Measurements from ENCODE around the gene ADGRB2. TPM values are rescaled to one million over a fixed set of nuclear protein-coding genes. Genes with fewer than 3 reads are reported as not detected.

The ADGRB2 gene
- total and polyA plus RNA-seq, 7 donors = 1.3 to 3.9 (median 1.4) TPM; not detected in 2

DNA sequence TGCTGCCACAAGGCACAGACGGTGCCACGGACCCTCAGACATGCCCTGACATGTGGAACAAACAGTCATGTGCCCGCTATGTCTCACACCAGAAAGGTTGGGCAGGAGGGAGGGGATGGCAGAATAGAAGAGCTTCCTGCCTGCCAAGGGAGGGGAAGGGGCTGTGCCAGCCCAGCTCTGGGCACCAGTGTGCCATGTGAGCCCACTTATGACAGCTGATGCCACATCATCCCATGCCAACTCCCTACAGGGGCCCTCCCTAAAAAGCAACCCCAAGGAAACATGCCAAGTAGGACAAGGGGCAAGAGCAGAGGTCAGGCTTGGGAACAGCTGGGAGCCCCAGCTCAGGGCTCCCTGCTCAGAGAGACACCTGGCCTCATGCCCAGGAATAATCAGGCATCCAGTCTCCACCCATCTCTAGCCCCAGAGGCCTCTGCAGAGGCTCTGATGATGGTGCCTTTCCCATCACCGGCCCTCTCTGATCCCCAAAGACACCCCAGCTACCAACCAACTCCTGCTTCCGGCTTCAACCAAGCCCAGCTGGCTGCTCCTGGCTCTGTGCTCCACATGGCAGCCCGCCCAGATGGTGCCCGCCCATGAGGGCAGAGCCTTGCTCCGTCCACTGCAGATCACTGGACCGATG is 10.3 kb downstream of the ADGRB2 start:
- no peak for DNase-seq

DNA sequence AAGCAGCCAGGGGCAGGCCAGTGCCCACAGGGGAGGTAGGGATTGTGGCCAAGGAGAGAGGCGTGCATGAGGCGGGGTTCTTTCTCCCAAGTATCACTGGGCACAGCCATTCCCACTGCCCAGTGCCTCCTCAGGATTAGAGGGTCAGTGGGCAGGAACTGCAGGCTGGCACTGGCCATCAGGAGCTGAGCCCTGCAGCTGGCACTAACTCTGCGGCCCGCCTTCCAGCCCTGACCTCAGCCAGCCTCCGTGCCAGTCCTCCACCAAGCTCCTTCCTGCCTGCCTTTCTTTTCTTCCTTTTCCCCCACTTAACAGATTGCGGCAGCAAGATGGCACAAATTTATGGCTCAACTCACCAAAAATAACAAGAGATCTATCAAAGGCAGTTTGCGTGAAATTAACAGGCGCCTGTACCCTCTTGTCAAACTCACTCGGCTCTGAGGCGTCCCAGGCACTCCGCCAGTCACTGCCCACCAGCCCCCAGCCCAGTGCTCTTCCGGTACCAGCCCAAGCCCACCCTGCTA is 11.1 kb downstream of the ADGRB2 start:
- intact Hi-C loops (cut with DNase I) = no loop called here

More for the DNA sequence above, 10.3 kb downstream of the ADGRB2 start:
- TF ChIP-seq EP300 (IDR thresholded peaks at IDR 0.05) (no peak), POLR2AphosphoS5 (IDR thresholded peaks at IDR 0.05) (no peak), POLR2A (IDR thresholded peaks at IDR 0.05) (no peak)
- TF ChIP-seq, protein P1, sequence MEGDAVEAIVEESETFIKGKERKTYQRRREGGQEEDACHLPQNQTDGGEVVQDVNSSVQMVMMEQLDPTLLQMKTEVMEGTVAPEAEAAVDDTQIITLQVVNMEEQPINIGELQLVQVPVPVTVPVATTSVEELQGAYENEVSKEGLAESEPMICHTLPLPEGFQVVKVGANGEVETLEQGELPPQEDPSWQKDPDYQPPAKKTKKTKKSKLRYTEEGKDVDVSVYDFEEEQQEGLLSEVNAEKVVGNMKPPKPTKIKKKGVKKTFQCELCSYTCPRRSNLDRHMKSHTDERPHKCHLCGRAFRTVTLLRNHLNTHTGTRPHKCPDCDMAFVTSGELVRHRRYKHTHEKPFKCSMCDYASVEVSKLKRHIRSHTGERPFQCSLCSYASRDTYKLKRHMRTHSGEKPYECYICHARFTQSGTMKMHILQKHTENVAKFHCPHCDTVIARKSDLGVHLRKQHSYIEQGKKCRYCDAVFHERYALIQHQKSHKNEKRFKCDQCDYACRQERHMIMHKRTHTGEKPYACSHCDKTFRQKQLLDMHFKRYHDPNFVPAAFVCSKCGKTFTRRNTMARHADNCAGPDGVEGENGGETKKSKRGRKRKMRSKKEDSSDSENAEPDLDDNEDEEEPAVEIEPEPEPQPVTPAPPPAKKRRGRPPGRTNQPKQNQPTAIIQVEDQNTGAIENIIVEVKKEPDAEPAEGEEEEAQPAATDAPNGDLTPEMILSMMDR (IDR thresholded peaks at IDR 0.05) = no peak
- Histone ChIP-seq H3K27me3 (no peaks in the 10 kb centered on the region), H3K27ac (no peak overlapping the region), H3K4me1 (peaks cover 0 to 5% (median 0%) of the 10 kb centered on the region in 4 donors), H3K4me3 (no peak overlapping the region), H3K36me3 (no peaks in the 10 kb centered on the region), H3K9me3 (no peaks in the 10 kb centered on the region)
- intact Hi-C loops (cut with DNase I) = no loop called here
- WGBS, 2 donors = 13 to 64% methylated on average over 9 of the region's 9 CpGs

DNA sequence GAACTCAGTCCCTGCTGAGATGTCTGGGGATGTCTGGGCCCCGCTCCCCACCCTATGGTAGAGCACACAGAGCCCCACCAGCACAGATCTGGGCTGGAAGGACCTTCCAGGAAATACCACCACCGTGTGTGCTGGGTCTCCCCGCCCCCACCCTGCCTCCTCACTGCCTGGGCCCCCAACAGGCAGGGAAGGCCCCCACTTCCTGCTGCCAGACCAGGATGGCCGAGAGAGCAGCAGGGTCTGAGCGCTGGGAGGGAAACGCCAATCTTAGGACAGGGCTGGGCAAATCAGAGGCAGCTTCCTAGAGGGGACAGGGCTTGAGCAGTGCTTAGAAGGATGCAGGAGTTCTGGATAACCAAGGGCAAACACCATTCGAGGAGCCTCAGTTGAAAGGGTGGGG is 11.9 kb downstream of the ADGRB2 start:
- Histone ChIP-seq H3K27ac (no peak overlapping the region), H3K27me3 (no peaks in the 10 kb centered on the region), H3K36me3 (no peaks in the 10 kb centered on the region), H3K9me3 (no peaks in the 10 kb centered on the region), H3K4me1 (peaks cover 0 to 5% (median 0%) of the 10 kb centered on the region in 4 donors), H3K4me3 (no peak overlapping the region)
- TF ChIP-seq POLR2A (IDR thresholded peaks at IDR 0.05) (no peak), POLR2AphosphoS5 (IDR thresholded peaks at IDR 0.05) (no peak), EP300 (IDR thresholded peaks at IDR 0.05) (no peak)
- TF ChIP-seq, protein P1 (IDR thresholded peaks at IDR 0.05) = no peak
- no peak for DNase-seq
- WGBS, 2 donors = 51 to 73% methylated on average over 7 of the region's 7 CpGs
- intact Hi-C loops (cut with DNase I) = no loop called here

More for the DNA sequence above, 11.1 kb downstream of the ADGRB2 start:
- H3K4me3 ChIP-seq = no peak overlapping the region
- WGBS, 2 donors = 71 to 84% methylated on average over 12 of the region's 12 CpGs
- TF ChIP-seq POLR2AphosphoS5 (IDR thresholded peaks at IDR 0.05) (no peak), POLR2A (IDR thresholded peaks at IDR 0.05) (no peak), EP300 (IDR thresholded peaks at IDR 0.05) (no peak)
- TF ChIP-seq, protein P1 (IDR thresholded peaks at IDR 0.05) = no peak
- peaks cover 0 to 5% (median 0%) of the 10 kb centered on the region in 4 donors for H3K4me1 ChIP-seq
- H3K27me3 ChIP-seq = no peaks in the 10 kb centered on the region
- no peak overlapping the region for H3K27ac ChIP-seq
- no peaks in the 10 kb centered on the region for H3K36me3 ChIP-seq
- no peaks in the 10 kb centered on the region for H3K9me3 ChIP-seq
- no peak for DNase-seq

DNA sequence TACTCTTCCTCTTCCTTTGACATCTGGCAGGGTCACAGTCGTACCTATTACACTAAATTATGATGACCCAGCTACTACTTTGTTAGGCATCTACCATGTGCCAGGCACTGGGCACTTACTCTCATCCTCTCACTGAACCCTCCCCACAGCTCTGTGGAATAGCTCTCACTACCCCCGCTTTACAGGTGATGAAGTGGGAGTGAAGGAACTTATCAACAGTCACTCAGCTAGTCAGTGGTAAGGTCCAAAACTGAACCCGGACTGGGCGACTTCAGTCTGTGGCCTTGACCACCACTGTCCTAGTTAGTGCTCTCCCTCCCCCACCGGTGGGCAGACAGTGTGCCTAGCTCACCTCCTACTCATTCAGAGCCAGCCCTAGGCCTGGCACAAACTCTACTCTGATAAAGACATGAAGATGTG is 12.3 kb downstream of the ADGRB2 start:
- Histone ChIP-seq H3K27me3 (no peaks in the 10 kb centered on the region), H3K36me3 (no peaks in the 10 kb centered on the region), H3K27ac (no peak overlapping the region), H3K9me3 (no peaks in the 10 kb centered on the region), H3K4me1 (peaks cover 0 to 5% (median 0%) of the 10 kb centered on the region in 4 donors), H3K4me3 (no peak overlapping the region)
- TF ChIP-seq POLR2AphosphoS5 (IDR thresholded peaks at IDR 0.05) = no peak
- TF ChIP-seq EP300 (IDR thresholded peaks at IDR 0.05) = no peak
- TF ChIP-seq, protein P1 (IDR thresholded peaks at IDR 0.05) = no peak
- no peak for TF ChIP-seq POLR2A (IDR thresholded peaks at IDR 0.05)
- intact Hi-C loops (cut with DNase I) = no loop called here
- no peak for DNase-seq
- 73 to 78% methylated on average over 5 of the region's 5 CpGs for WGBS, 2 donors

Measured in sigmoid colon (tissue), 7 donors.